Naive thymus-derived CD8-positive, alpha-beta T cell (primary cell): ENCODE measurements around the gene CHN2. TPM values are rescaled to one million over a fixed set of nuclear protein-coding genes. Genes with fewer than 3 reads are reported as not detected.
"Not testable (repeated sequence)": the region's sequence is repeated elsewhere in the genome, so short reads cannot be mapped to it uniquely, and the experiment has no call there.

ENCODE experiments used
- ATAC-seq, 2 donors: fragments of 150-1000 bp; cut with Tn5 transposase in 1 of 2; sonication (Bioruptor Pico), chemical (Tn5 transposase) in 1 of 2; 1 replicate in 1 of 2; 2 replicates in 1 of 2; pipeline ENCODE4 v1.10.0; 2021; ENCODE audit warnings: mild to moderate bottlenecking in 2 of 2, moderate library complexity in 2 of 2
- POLR2A ChIA-PET: fragments of 350-600 bp; sonication (Branson Sonifier 250); formaldehyde crosslinking; loops from one replicate; lab custom pipeline; 2021; ENCODE audit warnings: antibody characterized with exemption; lab: Charles Lee
- DNase-seq, 10 donors: peaks; one replicate each; pipeline versions ENCODE4 v3.0.0 to v3.0.0-alpha.2; 2020 to 2022
- H3K27ac Mint-ChIP-seq, 10 donors: one replicate each; pipeline ENCODE4 v1.8.0; 2020 to 2022; ENCODE audit warnings: mild to moderate bottlenecking in 10 of 10, mixed read lengths in 10 of 10, moderate library complexity in 4 of 10, inconsistent platforms in 1 of 10
- H3K27me3 Mint-ChIP-seq, 5 donors: one replicate each; pipeline ENCODE4 v1.8.0; 2021 to 2022; ENCODE audit warnings: mixed read lengths in 5 of 5
- H3K36me3 Mint-ChIP-seq, 3 donors: one replicate each; pipeline ENCODE4 v1.8.0; 2020 to 2022; ENCODE audit warnings: mixed read lengths in 3 of 3, mild to moderate bottlenecking in 2 of 3, inconsistent platforms in 1 of 3
- H3K4me1 Mint-ChIP-seq, 4 donors: one replicate each; pipeline ENCODE4 v1.8.0; 2021 to 2022; ENCODE audit warnings: mixed read lengths in 4 of 4
- H3K4me3 Mint-ChIP-seq, 10 donors: one replicate each; pipeline ENCODE4 v1.8.0; 2020 to 2022; ENCODE audit warnings: mild to moderate bottlenecking in 10 of 10, mixed read lengths in 10 of 10, moderate library complexity in 6 of 10, inconsistent platforms in 1 of 10
- H3K9me3 Mint-ChIP-seq, 9 donors: one replicate each; pipeline ENCODE4 v1.8.0; 2020 to 2022; ENCODE audit warnings: mixed read lengths in 9 of 9, mild to moderate bottlenecking in 3 of 9, inconsistent platforms in 1 of 9, moderate library complexity in 1 of 9
- polyA plus RNA-seq, 3 donors: library from polyadenylated mRNA; unstranded; fragments of 300-500 nt; fragmentation: Illumina TruSeq; gene quantifications; one replicate each; pipeline ENCODE4 v1.2.3, GENCODE V29; 2021
- total RNA-seq, 8 experiments: library from RNA in 2 of 8; stranded (reverse) in 2 of 8; gene quantifications; one replicate each; pipeline ENCODE4 v1.2.3 and lab custom pipeline; 2021 to 2026

CHN2 gene
- total and polyA plus RNA-seq, 5 experiments from 2014 or later = 0.90 to 11.1 (median 1.5) TPM

- Mint-ChIP-seq H3K4me1 (peaks cover 0 to 6% (median 0%) of the 10 kb centered on the region in 4 donors), H3K27me3 (peaks cover 0 to 11% (median 0%) of the 10 kb centered on the region in 5 donors), H3K9me3 (peaks cover 0 to 2% (median 0%) of the 10 kb centered on the region in 9 donors), H3K36me3 (no peaks in the 10 kb centered on the region), H3K27ac (no peak overlapping the region), H3K4me3 (no peak overlapping the region)
- DNase-seq = no peak
- POLR2A ChIA-PET = no interaction called here
- ATAC-seq = no peak
These were observed 60.0 kb downstream of the CHN2 start for GRCh38 chr7:29254591-29254990.

- H3K36me3 Mint-ChIP-seq = no peaks in the 10 kb centered on the region
- no peak overlapping the region for H3K4me3 Mint-ChIP-seq
- peaks cover 0 to 2% (median 0%) of the 10 kb centered on the region in 9 donors for H3K9me3 Mint-ChIP-seq
- no peak overlapping the region for H3K27ac Mint-ChIP-seq
- H3K27me3 Mint-ChIP-seq = peaks cover 0 to 11% (median 0%) of the 10 kb centered on the region in 5 donors
- ATAC-seq (no peak), DNase-seq (no peak)
- H3K4me1 Mint-ChIP-seq = peaks cover 0 to 6% (median 0%) of the 10 kb centered on the region in 4 donors
- POLR2A ChIA-PET = no interaction called here
These were observed 60.8 kb downstream of the CHN2 start for GRCh38 chr7:29255199-29255878.

GRCh38 chr7:29255906-29256692 lies 61.5 kb downstream of the CHN2 start:
- Mint-ChIP-seq H3K4me1 (peaks cover 0 to 6% (median 0%) of the 10 kb centered on the region in 4 donors), H3K27ac (no peak overlapping the region), H3K36me3 (no peaks in the 10 kb centered on the region), H3K9me3 (peaks cover 0 to 2% (median 0%) of the 10 kb centered on the region in 9 donors), H3K4me3 (no peak overlapping the region), H3K27me3 (peaks cover 0 to 11% (median 0%) of the 10 kb centered on the region in 5 donors)
- DNase-seq = no peak
- POLR2A ChIA-PET = no interaction called here
- no peak for ATAC-seq

GRCh38 chr7:29256693-29257002 lies 62.1 kb downstream of the CHN2 start:
- Mint-ChIP-seq H3K27me3 (peaks cover 0 to 11% (median 0%) of the 10 kb centered on the region in 5 donors), H3K4me1 (peaks cover 0 to 6% (median 0%) of the 10 kb centered on the region in 4 donors), H3K4me3 (no peak overlapping the region), H3K27ac (no peak overlapping the region), H3K36me3 (no peaks in the 10 kb centered on the region), H3K9me3 (peaks cover 0 to 2% (median 0%) of the 10 kb centered on the region in 9 donors)
- POLR2A ChIA-PET = no interaction called here
- no peak for DNase-seq
- ATAC-seq = no peak

GRCh38 chr7:29258951-29259350 lies 64.4 kb downstream of the CHN2 start:
- peaks cover 0 to 11% (median 0%) of the 10 kb centered on the region in 5 donors for H3K27me3 Mint-ChIP-seq
- no peak for ATAC-seq
- no peak overlapping the region for H3K27ac Mint-ChIP-seq
- no peaks in the 10 kb centered on the region for H3K36me3 Mint-ChIP-seq
- POLR2A ChIA-PET = no interaction called here
- no peak for DNase-seq
- H3K9me3 Mint-ChIP-seq = peaks cover 0 to 3% (median 0%) of the 10 kb centered on the region in 9 donors
- H3K4me3 Mint-ChIP-seq = no peak overlapping the region
- peaks cover 0 to 10% (median 0%) of the 10 kb centered on the region in 4 donors for H3K4me1 Mint-ChIP-seq

- peaks cover 0 to 9% (median 2%) of the 10 kb centered on the region in 9 donors for H3K9me3 Mint-ChIP-seq
- ATAC-seq (no peak), DNase-seq (no peak)
- H3K4me1 Mint-ChIP-seq = peaks cover 0 to 7% (median under 1%) of the 10 kb centered on the region in 4 donors
- no peak overlapping the region for H3K4me3 Mint-ChIP-seq
- POLR2A ChIA-PET = no interaction called here
- H3K27me3 Mint-ChIP-seq = peaks cover 0 to 8% (median 0%) of the 10 kb centered on the region in 5 donors
- no peak overlapping the region for H3K27ac Mint-ChIP-seq
- no peaks in the 10 kb centered on the region for H3K36me3 Mint-ChIP-seq
These were observed 67.8 kb downstream of the CHN2 start for GRCh38 chr7:29262191-29262917.

GRCh38 chr7:29263601-29264207 lies 69.1 kb downstream of the CHN2 start:
- DNase-seq, POLR2A ChIA-PET, ATAC-seq, H3K4me3 Mint-ChIP-seq, H3K27me3 Mint-ChIP-seq, H3K27ac Mint-ChIP-seq, H3K36me3 Mint-ChIP-seq, H3K4me1 Mint-ChIP-seq, H3K9me3 Mint-ChIP-seq: not testable (repeated sequence)

- Mint-ChIP-seq H3K9me3 (peaks cover 0 to 7% (median 2%) of the 10 kb centered on the region in 9 donors), H3K27me3 (no peaks in the 10 kb centered on the region), H3K4me3 (no peak overlapping the region), H3K4me1 (peaks cover 0 to 11% (median 3%) of the 10 kb centered on the region in 4 donors), H3K27ac (peak overlapping the region in 1 of 10 donors; percentile 21), H3K36me3 (no peaks in the 10 kb centered on the region)
- DNase-seq = no peak
- no peak for ATAC-seq
- POLR2A ChIA-PET = no interaction called here
These were observed 70.8 kb downstream of the CHN2 start for GRCh38 chr7:29265208-29265923.

GRCh38 chr7:29269935-29270334 lies 75.4 kb downstream of the CHN2 start:
- POLR2A ChIA-PET = no interaction called here
- H3K9me3 Mint-ChIP-seq = peaks cover 0 to 7% (median 0%) of the 10 kb centered on the region in 9 donors
- ATAC-seq (no peak), DNase-seq (no peak)
- H3K36me3 Mint-ChIP-seq = no peaks in the 10 kb centered on the region
- H3K4me3 Mint-ChIP-seq = no peak overlapping the region
- H3K27ac Mint-ChIP-seq = no peak overlapping the region
- H3K27me3 Mint-ChIP-seq = no peaks in the 10 kb centered on the region
- peaks cover 0 to 28% (median 9%) of the 10 kb centered on the region in 4 donors for H3K4me1 Mint-ChIP-seq

- ATAC-seq (no peak), DNase-seq (no peak)
- H3K36me3 Mint-ChIP-seq = no peaks in the 10 kb centered on the region
- H3K9me3 Mint-ChIP-seq = peaks cover 0 to under 1% (median 0%) of the 10 kb centered on the region in 9 donors
- no peak overlapping the region for H3K4me3 Mint-ChIP-seq
- POLR2A ChIA-PET = no interaction called here
- H3K4me1 Mint-ChIP-seq = peaks cover 0 to 24% (median 9%) of the 10 kb centered on the region in 4 donors
- H3K27ac Mint-ChIP-seq = peak overlapping the region in 1 of 10 donors; percentile 57
- H3K27me3 Mint-ChIP-seq = peaks cover 0 to 1% (median 0%) of the 10 kb centered on the region in 5 donors
These were observed 76.2 kb downstream of the CHN2 start for GRCh38 chr7:29270594-29271318.

GRCh38 chr7:29271319-29271658 lies 76.7 kb downstream of the CHN2 start:
- H3K27me3 Mint-ChIP-seq = peaks cover 0 to 4% (median 0%) of the 10 kb centered on the region in 5 donors

More at GRCh38 chr7:29271319-29271658, 76.7 kb downstream of the CHN2 start:
- ATAC-seq (no peak), DNase-seq (no peak)
- POLR2A ChIA-PET = no interaction called here
- Mint-ChIP-seq H3K27ac (no peak overlapping the region), H3K36me3 (no peaks in the 10 kb centered on the region), H3K4me3 (no peak overlapping the region), H3K4me1 (peaks cover 0 to 27% (median 10%) of the 10 kb centered on the region in 4 donors), H3K9me3 (no peaks in the 10 kb centered on the region)
